ENCODE data around the gene ATF1. TPM values are rescaled to one million over a fixed set of nuclear protein-coding genes. Genes with fewer than 3 reads are reported as not detected.
A peak's percentile ranks its signal among the peaks of the same experiment; 100 is the strongest.
"Not testable (repeated sequence)": the region's sequence is repeated elsewhere in the genome, so short reads cannot be mapped to it uniquely, and the experiment has no call there.

The ATF1 gene
- total RNA-seq, 4 donors from 2014 or later: 16.6 to 29.1 (median 21.1) TPM

DNA sequence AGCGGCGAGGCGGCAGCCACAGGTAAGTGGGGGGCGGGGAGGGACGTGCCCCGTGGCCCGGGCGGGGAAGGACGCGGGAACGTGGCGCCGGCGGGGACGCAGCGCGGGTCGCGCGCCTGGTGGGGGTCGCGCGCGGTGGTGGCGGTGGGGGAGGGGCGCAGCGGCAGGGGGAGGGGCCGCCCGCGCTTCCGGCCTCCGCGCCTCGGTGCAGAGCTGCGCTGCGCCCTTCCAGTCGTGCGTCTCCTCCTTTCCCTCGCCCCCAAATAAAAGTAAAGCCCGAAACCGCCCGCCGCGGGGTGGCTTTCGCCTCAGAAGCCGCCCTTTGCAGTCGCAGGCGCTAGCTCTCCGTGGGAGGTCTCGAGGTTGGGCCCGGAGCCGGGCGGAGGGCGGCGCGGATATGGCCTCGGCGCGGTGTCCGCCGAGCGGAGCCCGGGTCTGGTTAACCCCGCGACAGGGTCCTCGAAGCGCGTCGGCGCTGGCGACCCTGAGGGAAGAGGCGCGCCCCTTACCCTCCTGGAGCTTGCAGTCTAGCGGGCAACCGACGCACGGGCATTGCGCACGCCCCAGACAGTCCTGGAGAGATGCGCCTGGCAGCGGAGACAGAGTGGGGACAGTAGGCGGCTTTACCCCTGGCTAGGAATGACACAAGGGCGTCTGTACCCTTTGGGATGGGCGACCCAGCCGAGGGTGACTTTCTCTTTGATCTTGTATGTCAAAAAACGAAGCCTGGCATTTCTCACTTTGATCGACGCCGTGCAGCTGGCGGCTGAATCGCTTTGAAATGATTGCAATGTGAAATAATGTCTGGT, 589 bp downstream of the ATF1 start:
- Histone ChIP-seq H3K4me1 (peaks cover 21 to 52% (median 43%) of the 10 kb centered on the region in 4 donors), H3K9me3 (no peaks in the 10 kb centered on the region), H3K4me3 (peak overlapping the region; percentile 88 to 100 (median 97)), H3K27me3 (no peaks in the 10 kb centered on the region), H3K27ac (replicated peaks in 1 of 4) (peak overlapping the region; percentile 98 to 99 (median 98)), H3K36me3 (no peaks in the 10 kb centered on the region)
- no peak for DNase-seq (ENCODE audit: extremely low spot score)
- intact Hi-C loops (cut with DNase I): loop anchor here (2.0 to 5.0 kb wide), 3 partner anchors 63 to 222 kb away; a partner anchor contains a TSS
- TF ChIP-seq, protein P1, sequence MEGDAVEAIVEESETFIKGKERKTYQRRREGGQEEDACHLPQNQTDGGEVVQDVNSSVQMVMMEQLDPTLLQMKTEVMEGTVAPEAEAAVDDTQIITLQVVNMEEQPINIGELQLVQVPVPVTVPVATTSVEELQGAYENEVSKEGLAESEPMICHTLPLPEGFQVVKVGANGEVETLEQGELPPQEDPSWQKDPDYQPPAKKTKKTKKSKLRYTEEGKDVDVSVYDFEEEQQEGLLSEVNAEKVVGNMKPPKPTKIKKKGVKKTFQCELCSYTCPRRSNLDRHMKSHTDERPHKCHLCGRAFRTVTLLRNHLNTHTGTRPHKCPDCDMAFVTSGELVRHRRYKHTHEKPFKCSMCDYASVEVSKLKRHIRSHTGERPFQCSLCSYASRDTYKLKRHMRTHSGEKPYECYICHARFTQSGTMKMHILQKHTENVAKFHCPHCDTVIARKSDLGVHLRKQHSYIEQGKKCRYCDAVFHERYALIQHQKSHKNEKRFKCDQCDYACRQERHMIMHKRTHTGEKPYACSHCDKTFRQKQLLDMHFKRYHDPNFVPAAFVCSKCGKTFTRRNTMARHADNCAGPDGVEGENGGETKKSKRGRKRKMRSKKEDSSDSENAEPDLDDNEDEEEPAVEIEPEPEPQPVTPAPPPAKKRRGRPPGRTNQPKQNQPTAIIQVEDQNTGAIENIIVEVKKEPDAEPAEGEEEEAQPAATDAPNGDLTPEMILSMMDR (IDR thresholded peaks at IDR 0.05): no peak
- TF ChIP-seq POLR2A (IDR thresholded peaks at IDR 0.05; ENCODE audit: low read depth): no peak
- TF ChIP-seq POLR2AphosphoS5 (IDR thresholded peaks at IDR 0.05): no peak
- no peak for TF ChIP-seq EP300 (IDR thresholded peaks at IDR 0.05)
- 0% methylated on average over 18 of the region's 91 CpGs for WGBS

DNA sequence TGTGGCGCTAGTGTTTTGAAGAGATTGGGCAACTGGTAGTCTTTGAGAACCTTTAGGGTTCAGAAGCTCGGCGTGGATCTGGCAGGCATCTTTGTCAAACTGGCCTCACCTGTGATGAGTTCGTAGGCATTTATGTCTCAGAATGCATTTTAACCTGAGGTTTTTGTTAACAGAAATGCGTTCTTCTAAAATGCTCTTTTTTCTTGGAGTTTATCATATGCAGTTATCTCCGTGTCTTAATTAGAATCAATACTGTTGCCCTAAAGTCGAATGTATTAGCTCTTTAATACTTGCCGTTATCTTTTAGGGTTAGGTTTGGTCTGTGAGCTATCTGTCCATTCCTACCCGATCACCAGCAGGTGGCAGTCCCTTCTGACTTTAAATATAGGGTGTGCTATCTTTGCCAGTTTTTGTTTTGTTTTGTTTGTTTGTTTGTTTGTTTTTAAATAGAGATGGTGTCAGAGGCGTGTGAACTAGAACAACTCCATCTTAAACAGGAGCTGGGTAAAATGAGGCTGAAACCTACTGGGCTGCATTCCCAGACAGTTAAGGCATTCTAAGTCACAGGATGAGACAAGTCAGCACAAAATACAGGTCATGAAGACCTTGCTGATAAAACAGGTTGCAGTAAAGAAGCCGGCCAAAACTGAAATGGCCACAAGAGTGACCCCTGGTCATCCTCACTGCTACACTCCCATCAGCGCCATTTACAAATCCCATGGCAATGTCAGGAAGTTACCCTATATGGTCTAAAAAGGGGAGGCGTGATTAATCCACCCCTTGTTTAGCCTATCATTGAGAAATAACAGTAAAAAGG, 1.4 kb downstream of the ATF1 start:
- Histone ChIP-seq H3K4me1 (peaks cover 21 to 52% (median 43%) of the 10 kb centered on the region in 4 donors), H3K4me3 (peak overlapping the region; percentile 88 to 100 (median 97)), H3K27me3 (no peaks in the 10 kb centered on the region), H3K36me3 (peaks cover 0 to 3% (median 0%) of the 10 kb centered on the region in 4 donors), H3K9me3 (no peaks in the 10 kb centered on the region), H3K27ac (replicated peaks in 1 of 4) (peak overlapping the region; percentile 98 to 99 (median 98))
- intact Hi-C loops (cut with DNase I): loop anchor here (2.0 to 5.0 kb wide), 3 partner anchors 62 to 221 kb away; a partner anchor contains a TSS
- WGBS: 15% methylated on average over 13 of the region's 13 CpGs
- TF ChIP-seq EP300 (IDR thresholded peaks at IDR 0.05): no peak
- TF ChIP-seq POLR2AphosphoS5 (IDR thresholded peaks at IDR 0.05): no peak
- no peak for TF ChIP-seq POLR2A (IDR thresholded peaks at IDR 0.05; ENCODE audit: low read depth)
- TF ChIP-seq, protein P1 (IDR thresholded peaks at IDR 0.05): peak; percentile 55 to 69 (median 68)
- DNase-seq (ENCODE audit: extremely low spot score): no peak

DNA sequence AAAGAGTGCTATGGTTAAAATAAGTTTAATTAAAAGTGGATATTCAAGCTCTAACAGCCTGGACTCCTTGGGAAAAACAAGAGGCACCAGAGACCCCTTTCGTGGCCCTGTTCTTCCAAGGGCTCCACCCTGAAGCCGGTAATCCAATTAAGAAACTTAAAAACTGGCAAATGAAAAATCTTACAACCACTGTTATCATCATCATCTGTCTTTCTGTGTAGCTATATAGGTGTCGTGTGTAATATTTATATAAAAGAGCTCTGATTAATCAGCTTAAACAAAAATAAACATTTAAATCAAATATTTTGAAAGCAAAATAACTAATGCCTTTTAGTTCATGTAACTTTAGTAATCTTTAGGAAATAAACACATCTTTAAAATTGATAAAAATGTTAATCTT, 4.5 kb downstream of the ATF1 start:
- H3K9me3 ChIP-seq: no peaks in the 10 kb centered on the region
- intact Hi-C loops (cut with DNase I): loop anchor here (5.0 kb wide), 2 partner anchors 59 to 159 kb away; a partner anchor contains a TSS
- 79% methylated on average over 3 of the region's 3 CpGs for WGBS
- H3K27ac ChIP-seq (replicated peaks in 1 of 4): no peak overlapping the region
- DNase-seq (ENCODE audit: extremely low spot score): no peak
- H3K27me3 ChIP-seq: no peaks in the 10 kb centered on the region
- H3K4me3 ChIP-seq: no peak overlapping the region
- peaks cover 3 to 20% (median 9%) of the 10 kb centered on the region in 4 donors for H3K36me3 ChIP-seq
- H3K4me1 ChIP-seq: peaks cover 12 to 42% (median 31%) of the 10 kb centered on the region in 4 donors
- no peak for TF ChIP-seq POLR2A (IDR thresholded peaks at IDR 0.05; ENCODE audit: low read depth)
- no peak for TF ChIP-seq POLR2AphosphoS5 (IDR thresholded peaks at IDR 0.05)
- TF ChIP-seq, protein P1 (IDR thresholded peaks at IDR 0.05): no peak
- no peak for TF ChIP-seq EP300 (IDR thresholded peaks at IDR 0.05)

DNA sequence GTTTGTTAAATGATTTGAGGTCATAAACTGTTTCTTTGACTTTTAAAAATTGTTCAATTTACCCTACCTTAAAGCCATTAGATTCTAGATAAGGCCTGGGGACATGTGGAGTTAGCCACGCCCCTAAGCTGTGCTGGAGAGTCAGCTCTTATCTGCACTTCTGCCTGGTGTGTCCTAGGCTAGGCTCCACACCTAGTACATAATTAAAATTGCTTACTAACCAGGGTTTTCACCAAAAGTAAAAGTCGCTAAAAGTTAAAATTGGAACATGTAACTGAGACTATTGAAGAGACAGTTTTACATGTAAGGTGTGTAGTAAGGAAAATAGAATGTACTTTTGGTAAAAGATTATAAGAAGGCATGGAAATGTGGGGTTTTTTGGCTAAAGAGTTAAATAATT, 4.9 kb downstream of the ATF1 start:
- 96% methylated on average over 2 of the region's 2 CpGs for WGBS
- not testable (repeated sequence) for H3K27me3 ChIP-seq; H3K9me3 ChIP-seq; H3K4me3 ChIP-seq; DNase-seq (ENCODE audit: extremely low spot score); H3K27ac ChIP-seq (replicated peaks in 1 of 4)
- Histone ChIP-seq H3K4me1 (peaks cover 12 to 42% (median 31%) of the 10 kb centered on the region in 4 donors), H3K36me3 (peaks cover 3 to 20% (median 9%) of the 10 kb centered on the region in 4 donors)
- intact Hi-C loops (cut with DNase I): loop anchor here (5.0 kb wide), 2 partner anchors 58 to 158 kb away; a partner anchor contains a TSS

DNA sequence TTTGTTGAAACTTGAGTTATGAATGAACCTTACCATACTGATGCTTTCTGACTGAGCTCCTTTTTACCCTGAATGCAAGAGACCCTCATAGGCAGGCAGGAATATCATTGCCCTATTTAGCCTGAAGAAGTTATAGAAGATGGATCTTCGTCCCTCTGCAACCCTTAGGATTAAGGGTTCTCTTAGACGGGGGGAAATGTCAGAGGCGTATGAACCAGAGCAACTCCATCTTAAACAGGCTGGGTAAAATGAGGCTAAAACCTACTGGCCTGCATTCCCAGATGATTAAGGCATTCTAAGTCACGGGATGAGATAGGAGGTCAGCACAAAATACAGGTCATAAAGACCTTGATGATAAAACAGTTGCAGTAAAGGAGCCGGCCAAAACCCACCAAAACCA, 7.5 kb downstream of the ATF1 start:
- Histone ChIP-seq H3K36me3 (peaks cover 3 to 20% (median 9%) of the 10 kb centered on the region in 4 donors), H3K4me3 (no peak overlapping the region), H3K9me3 (no peaks in the 10 kb centered on the region), H3K27me3 (no peaks in the 10 kb centered on the region), H3K4me1 (peaks cover 0 to 27% (median 16%) of the 10 kb centered on the region in 4 donors), H3K27ac (replicated peaks in 1 of 4) (no peak overlapping the region)
- DNase-seq (ENCODE audit: extremely low spot score): no peak
- 93% methylated on average over 5 of the region's 5 CpGs for WGBS
- intact Hi-C loops (cut with DNase I): no loop called here
- TF ChIP-seq POLR2A (IDR thresholded peaks at IDR 0.05; ENCODE audit: low read depth) (no peak), POLR2AphosphoS5 (IDR thresholded peaks at IDR 0.05) (no peak), EP300 (IDR thresholded peaks at IDR 0.05) (no peak)
- TF ChIP-seq, protein P1 (IDR thresholded peaks at IDR 0.05): no peak
